Thoracic aorta (tissue), 2 donors: Measurements from ENCODE around the gene DCUN1D3. TPM values are rescaled to one million over a fixed set of nuclear protein-coding genes. Genes with fewer than 3 reads are reported as not detected.
A peak's percentile ranks its signal among the peaks of the same experiment; 100 is the strongest.

Source experiments
- ATAC-seq: fragments of 150-250 bp; one replicate; pipeline ENCODE4 v1.8.0; 2017; ENCODE audit warnings: low read depth; ENCODE audit not compliant: insufficient number of reproducible peaks, low FRiP score
- DNase-seq: peaks from one replicate; pipeline ENCODE4 v3.0.0-alpha.2; 2020; ENCODE audit warnings: low spot score
- H3K27ac ChIP-seq, 2 donors: fragments of 200-600 bp; sonication (generic); 1 replicate in 1 of 2; 2 replicates in 1 of 2; pipeline ENCODE4 v1.5.1; 2016; ENCODE audit warnings: mild to moderate bottlenecking in 2 of 2, moderate library complexity in 2 of 2
- H3K27me3 ChIP-seq: fragments of 200-600 bp; sonication (generic); replicated peaks from 2 replicates; pipeline ENCODE4 v1.6.0; 2016; ENCODE audit warnings: mild to moderate bottlenecking; ENCODE audit not compliant: insufficient read depth
- H3K36me3 ChIP-seq: fragments of 200-600 bp; sonication (generic); one replicate; pipeline ENCODE4 v1.5.1; 2016
- H3K4me1 ChIP-seq, 2 donors: fragments of 200-600 bp; sonication (generic); 1 replicate in 1 of 2; 2 replicates in 1 of 2; pipeline versions ENCODE4 v1.5.1 to v1.6.0; 2016; ENCODE audit warnings: low read depth in 2 of 2, mild to moderate bottlenecking in 1 of 2; ENCODE audit not compliant: control insufficient read depth in 1 of 2
- H3K4me3 ChIP-seq: fragments of 200-600 bp; sonication (generic); 2 replicates; pipeline ENCODE4 v1.5.1; 2016; ENCODE audit warnings: mild to moderate bottlenecking
- H3K9me3 ChIP-seq: fragments of 200-600 bp; sonication (generic); 2 replicates; pipeline ENCODE4 v1.5.1; 2016
- CTCF ChIP-seq: fragments of 200-600 bp; sonication (generic); IDR thresholded peaks from one replicate; pipeline ENCODE4 v1.5.1; 2019; ENCODE audit warnings: antibody characterized with exemption
- total RNA-seq, 2 donors: library from RNA; depleted of rRNA; stranded (reverse); fragments of >200 nt; gene quantifications; one replicate each; pipeline versions ENCODE4 v1.1.0 to v1.2.3, GENCODE V29; 2016

The DCUN1D3 gene
- total RNA-seq, 2 donors from 2014 or later: 25.3 to 28.0 TPM

- no peak overlapping the region for H3K27ac ChIP-seq
Measured at GRCh38 chr16:20857281-20857680, 42.9 kb downstream of the DCUN1D3 start.

GRCh38 chr16:20854963-20855362, 45.2 kb downstream of the DCUN1D3 start:
- ATAC-seq (no peak), DNase-seq (no peak)
- Histone ChIP-seq H3K36me3 (peaks cover 8% of the 10 kb centered on the region), H3K27ac (no peak overlapping the region), H3K27me3 (no peaks in the 10 kb centered on the region), H3K4me3 (no peak overlapping the region), H3K9me3 (no peaks in the 10 kb centered on the region), H3K4me1 (peaks cover 49 to 69% of the 10 kb centered on the region in 2 donors)
- TF ChIP-seq CTCF: no peak

More at GRCh38 chr16:20857281-20857680, 42.9 kb downstream of the DCUN1D3 start:
- Histone ChIP-seq H3K27me3 (no peaks in the 10 kb centered on the region), H3K36me3 (peaks cover 23% of the 10 kb centered on the region), H3K4me3 (no peak overlapping the region), H3K9me3 (no peaks in the 10 kb centered on the region), H3K4me1 (peaks cover 42 to 67% of the 10 kb centered on the region in 2 donors)
- no peak for DNase-seq
- TF ChIP-seq CTCF: no peak
- no peak for ATAC-seq

- Histone ChIP-seq H3K36me3 (peaks cover 8% of the 10 kb centered on the region), H3K4me1 (peaks cover 43 to 64% of the 10 kb centered on the region in 2 donors), H3K4me3 (no peak overlapping the region), H3K9me3 (no peaks in the 10 kb centered on the region), H3K27ac (peak overlapping the region; percentile 83 to 95), H3K27me3 (no peaks in the 10 kb centered on the region)
- ATAC-seq: no peak
- DNase-seq: no peak
- TF ChIP-seq CTCF: no peak
Measured at GRCh38 chr16:20853981-20854620, 46.1 kb downstream of the DCUN1D3 start.

DNA sequence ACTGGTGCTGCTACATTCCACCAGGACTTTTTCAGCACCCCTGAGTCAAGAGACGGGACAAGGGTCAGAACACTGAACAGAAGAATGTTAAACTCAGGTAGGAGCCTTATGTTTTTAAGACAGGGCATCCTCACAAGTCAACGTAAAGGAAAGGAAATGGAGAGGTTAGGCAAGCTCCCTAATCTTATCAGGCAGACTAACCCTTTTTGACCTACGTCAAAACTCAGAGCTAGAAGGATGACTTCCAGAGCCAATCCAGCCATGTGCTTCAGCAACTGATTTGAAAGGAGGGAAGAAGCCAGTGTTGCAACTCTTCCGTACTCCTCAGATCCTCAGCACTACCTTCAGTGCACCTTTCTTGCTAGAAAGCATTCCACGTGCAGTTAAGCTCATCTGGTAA, 47.0 kb downstream of the DCUN1D3 start:
- H3K27ac ChIP-seq: peak overlapping the region; percentile 83 to 95

DNA sequence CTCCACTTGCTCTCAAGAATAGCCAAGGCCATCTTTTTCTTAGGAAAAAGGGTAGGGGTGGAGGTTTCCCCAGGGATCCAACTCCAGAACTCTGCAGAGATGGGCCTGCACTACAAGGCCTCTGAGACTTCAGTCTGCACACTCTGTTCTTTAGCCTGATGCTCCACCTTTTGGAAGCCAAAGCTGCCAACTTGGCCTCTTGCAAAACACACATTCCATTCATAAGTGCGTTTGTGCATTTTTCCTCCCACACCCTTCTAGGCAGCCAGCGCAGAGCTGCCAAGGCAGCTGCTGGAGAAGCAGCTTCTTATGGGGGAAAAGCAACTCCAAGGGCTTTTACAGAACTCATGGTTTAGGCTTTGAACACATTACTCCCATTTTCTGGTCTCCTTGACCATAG, 48.6 kb downstream of the DCUN1D3 start:
- peak overlapping the region; percentile 10 for H3K4me3 ChIP-seq
- H3K4me1 ChIP-seq: peaks cover 36 to 50% of the 10 kb centered on the region in 2 donors
- H3K27ac ChIP-seq: peak overlapping the region; percentile 83 to 95

More for the DNA sequence above, 47.0 kb downstream of the DCUN1D3 start:
- Histone ChIP-seq H3K36me3 (peaks cover 8% of the 10 kb centered on the region), H3K27me3 (no peaks in the 10 kb centered on the region), H3K4me1 (peaks cover 43 to 61% of the 10 kb centered on the region in 2 donors), H3K4me3 (no peak overlapping the region), H3K9me3 (no peaks in the 10 kb centered on the region)
- TF ChIP-seq CTCF: no peak
- no peak for DNase-seq
- ATAC-seq: no peak

More for the DNA sequence above, 48.6 kb downstream of the DCUN1D3 start:
- ATAC-seq (peak; percentile 91), DNase-seq (peak; percentile 59)
- Histone ChIP-seq H3K27me3 (no peaks in the 10 kb centered on the region), H3K9me3 (no peaks in the 10 kb centered on the region), H3K36me3 (peaks cover 8% of the 10 kb centered on the region)
- no peak for TF ChIP-seq CTCF
